Stomach (tissue), 9 donors: ENCODE data around the gene KLB. TPM values are rescaled to one million over a fixed set of nuclear protein-coding genes. Genes with fewer than 3 reads are reported as not detected.
"Not testable (repeated sequence)": the region's sequence is repeated elsewhere in the genome, so short reads cannot be mapped to it uniquely, and the experiment has no call there.

Experiments
- DNase-seq, 2 donors: peaks; one replicate each; pipeline versions ENCODE4 v3.0.0 to v3.0.0-alpha.2; 2013 to 2019
- H3K27ac ChIP-seq, 5 donors: fragments of 200-600 bp in 4 of 5; sonication (generic) in 4 of 5; one replicate each; pipeline ENCODE4 v1.5.1; 2013 to 2019; ENCODE audit warnings: mild to moderate bottlenecking in 1 of 5, moderate library complexity in 1 of 5
- H3K27me3 ChIP-seq, 3 donors: fragments of 200-600 bp; sonication (generic); one replicate each; pipeline ENCODE4 v1.5.1; 2017 to 2019; ENCODE audit warnings: mixed run types in 1 of 3
- H3K36me3 ChIP-seq, 4 donors: fragments of 200-600 bp; sonication (generic); 1 replicate in 3 of 4; 2 replicates in 1 of 4; pipeline ENCODE4 v1.5.1; 2016 to 2019
- H3K4me1 ChIP-seq, 4 donors: fragments of 200-600 bp; sonication (generic); one replicate each; pipeline ENCODE4 v1.5.1; 2016 to 2019
- H3K4me3 ChIP-seq, 4 donors: fragments of 200-600 bp; sonication (generic) in 3 of 4; one replicate each; pipeline ENCODE4 v1.5.1; 2016 to 2019; ENCODE audit warnings: mild to moderate bottlenecking in 1 of 4
- H3K9me3 ChIP-seq, 4 donors: fragments of 200-600 bp; sonication (generic); one replicate each; pipeline ENCODE4 v1.5.1; 2016 to 2019
- EP300 ChIP-seq: sonication (generic); formaldehyde crosslinking; IDR thresholded peaks from one replicate; pipeline ENCODE4 v1.6.1; 2017; ENCODE audit warnings: antibody characterized with exemption
- POLR2A ChIP-seq, 4 donors: fragments of 450-650 bp; IDR thresholded peaks; one replicate each; pipeline ENCODE4 v1.6.1; 2016; ENCODE audit warnings: antibody characterized with exemption in 4 of 4, control low read depth in 2 of 4, mild to moderate bottlenecking in 1 of 4, moderate library complexity in 1 of 4
- POLR2AphosphoS5 ChIP-seq, 3 donors: sonication (generic); formaldehyde crosslinking; IDR thresholded peaks; one replicate each; pipeline ENCODE4 v1.6.1; 2016; ENCODE audit warnings: antibody characterized with exemption in 3 of 3
- WGBS, 5 donors: extraction: QIAGEN DNeasy Blood & Tissue Kit in 3 of 5; methylation state at CpG; one replicate each; pipeline versions ENCODE4 v1.1.5 to v1.1.7; 2013 to 2018; 5-methylcytosine and 5-hydroxymethylcytosine counted together
- intact Hi-C: fragments of 100-400 bp; cut with DNase I; formaldehyde crosslinking; loops from one replicate; pipeline ENCODE4 v1.15.1; 2023; ENCODE audit warnings: low total_unique reads
- polyA plus RNA-seq, 3 donors: library from polyadenylated mRNA; stranded (reverse); fragments of 200-250 nt; gene quantifications; one replicate each; pipeline ENCODE4 v1.2.3, GENCODE V29; 2013
- total RNA-seq, 5 donors: library from RNA; depleted of rRNA; stranded (reverse); fragments of >200 nt; gene quantifications; one replicate each; pipeline versions ENCODE4 v1.1.0 to v1.2.3, GENCODE V29; 2014 to 2016
- TF ChIP-seq, protein P1 (sequence below), 7 experiments: fragments of 450-650 bp in 4 of 7; fragments of 200-600 bp in 3 of 7; sonication (generic) in 3 of 7; IDR thresholded peaks; one replicate each; pipeline ENCODE4 v1.5.1; 2016 to 2019; ENCODE audit warnings: antibody characterized with exemption in 7 of 7, control low read depth in 2 of 7, mild to moderate bottlenecking in 1 of 7
- donor health status: healthy with polysubstance abuse.
- donor health status: Bipolar disorder and iron deficiency.
- donor health status: healthy.

Gene KLB
- total and polyA plus RNA-seq, 8 donors, result 0.06 to 0.61 (median 0.14) TPM; not detected in 4

DNA sequence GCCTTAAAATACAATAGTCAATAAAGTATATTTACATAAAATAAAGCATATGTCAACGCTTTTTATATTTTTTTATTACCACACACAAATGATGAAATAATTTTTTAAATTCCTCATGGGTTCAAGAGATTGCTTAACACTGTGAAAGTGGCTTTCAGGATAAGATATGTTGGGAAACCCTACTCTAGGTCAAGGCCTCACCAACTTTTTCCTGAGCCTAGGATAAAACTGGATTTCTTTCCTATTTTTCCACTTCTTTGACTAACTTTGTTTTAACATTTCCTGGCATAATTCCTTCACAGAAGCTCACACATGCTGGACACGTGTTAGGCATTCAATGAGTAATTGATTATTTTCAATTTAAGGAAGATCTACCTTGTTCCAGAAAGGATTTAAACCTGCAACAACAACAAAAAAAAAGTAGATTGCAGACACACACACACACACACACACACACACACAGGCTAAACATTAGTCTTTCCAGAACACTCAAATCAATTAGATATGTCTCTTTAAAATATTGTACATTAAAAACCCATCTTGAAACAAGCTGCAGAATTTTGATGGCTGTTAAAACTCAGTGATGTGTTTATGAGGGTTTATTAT lies 9.1 kb downstream of the KLB start:
- Histone ChIP-seq H3K4me1 (no peaks in the 10 kb centered on the region), H3K27me3 (no peaks in the 10 kb centered on the region), H3K36me3 (no peaks in the 10 kb centered on the region), H3K27ac (no peak overlapping the region), H3K4me3 (no peak overlapping the region), H3K9me3 (no peaks in the 10 kb centered on the region)
- TF ChIP-seq EP300 (no peak), POLR2AphosphoS5 (IDR thresholded peaks at IDR 0.05) (no peak), POLR2A (IDR thresholded peaks at IDR 0.05) (no peak)
- TF ChIP-seq, protein P1, sequence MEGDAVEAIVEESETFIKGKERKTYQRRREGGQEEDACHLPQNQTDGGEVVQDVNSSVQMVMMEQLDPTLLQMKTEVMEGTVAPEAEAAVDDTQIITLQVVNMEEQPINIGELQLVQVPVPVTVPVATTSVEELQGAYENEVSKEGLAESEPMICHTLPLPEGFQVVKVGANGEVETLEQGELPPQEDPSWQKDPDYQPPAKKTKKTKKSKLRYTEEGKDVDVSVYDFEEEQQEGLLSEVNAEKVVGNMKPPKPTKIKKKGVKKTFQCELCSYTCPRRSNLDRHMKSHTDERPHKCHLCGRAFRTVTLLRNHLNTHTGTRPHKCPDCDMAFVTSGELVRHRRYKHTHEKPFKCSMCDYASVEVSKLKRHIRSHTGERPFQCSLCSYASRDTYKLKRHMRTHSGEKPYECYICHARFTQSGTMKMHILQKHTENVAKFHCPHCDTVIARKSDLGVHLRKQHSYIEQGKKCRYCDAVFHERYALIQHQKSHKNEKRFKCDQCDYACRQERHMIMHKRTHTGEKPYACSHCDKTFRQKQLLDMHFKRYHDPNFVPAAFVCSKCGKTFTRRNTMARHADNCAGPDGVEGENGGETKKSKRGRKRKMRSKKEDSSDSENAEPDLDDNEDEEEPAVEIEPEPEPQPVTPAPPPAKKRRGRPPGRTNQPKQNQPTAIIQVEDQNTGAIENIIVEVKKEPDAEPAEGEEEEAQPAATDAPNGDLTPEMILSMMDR (IDR thresholded peaks at IDR 0.05), result no peak
- 36 to 63% (median 42%) methylated on average over 2 of the region's 2 CpGs for WGBS, 5 donors
- DNase-seq, result no peak
- intact Hi-C loops, result no loop called here

DNA sequence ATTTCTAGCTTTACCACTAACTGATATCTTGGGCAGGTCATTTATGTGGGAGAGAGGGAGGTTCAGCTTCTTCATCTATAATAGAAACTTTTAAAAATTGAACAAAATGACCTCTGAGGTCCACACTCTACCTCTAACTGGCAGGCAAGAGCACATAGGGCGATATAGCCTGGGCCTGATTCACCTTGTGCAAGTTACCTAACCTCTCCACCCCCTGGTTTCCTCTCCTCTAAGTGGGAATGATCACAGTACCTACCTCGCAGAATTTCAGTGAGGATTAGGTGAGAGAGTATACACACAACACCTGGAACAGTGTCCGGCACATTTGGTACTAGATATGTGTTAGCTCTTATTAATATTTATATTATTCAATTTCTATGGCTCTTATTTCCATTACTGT lies 15.5 kb downstream of the KLB start:
- 84 to 94% (median 86%) methylated on average over 3 of the region's 3 CpGs for WGBS, 5 donors
- intact Hi-C loops, result no loop called here
- H3K27ac ChIP-seq, result no peak overlapping the region

DNA sequence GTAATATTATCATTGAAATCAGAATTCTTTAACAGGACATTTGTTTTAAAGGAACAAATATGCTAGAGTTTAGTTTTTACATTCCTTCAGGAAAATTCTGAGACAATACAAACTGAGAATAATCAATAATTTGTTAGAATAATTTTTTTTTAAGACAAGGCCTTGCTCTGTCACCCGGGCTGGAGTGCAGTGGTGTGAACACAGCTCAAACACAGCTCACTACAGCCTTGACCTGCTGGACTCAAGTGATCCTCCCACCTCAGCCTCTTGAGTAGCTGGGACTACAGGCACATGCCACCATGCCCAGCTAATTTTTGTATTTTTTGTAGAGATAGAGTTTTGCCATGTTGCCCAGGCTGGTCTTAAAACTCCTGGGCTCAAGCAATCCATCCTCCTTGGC lies 18.6 kb downstream of the KLB start:
- H3K36me3 ChIP-seq, DNase-seq, intact Hi-C loops, H3K27me3 ChIP-seq, H3K4me3 ChIP-seq, H3K9me3 ChIP-seq, H3K4me1 ChIP-seq, H3K27ac ChIP-seq: not testable (repeated sequence)
- WGBS, 5 donors, result 86 to 89% (median 88%) methylated on average over 1 of the region's 1 CpG

More for the DNA sequence above, 15.5 kb downstream of the KLB start:
- H3K4me1 ChIP-seq, result no peaks in the 10 kb centered on the region
- TF ChIP-seq, protein P1 (IDR thresholded peaks at IDR 0.05), result no peak
- TF ChIP-seq POLR2A (IDR thresholded peaks at IDR 0.05) (no peak), POLR2AphosphoS5 (IDR thresholded peaks at IDR 0.05) (no peak), EP300 (no peak)
- no peaks in the 10 kb centered on the region for H3K9me3 ChIP-seq
- no peak overlapping the region for H3K4me3 ChIP-seq
- no peak for DNase-seq
- H3K36me3 ChIP-seq, result no peaks in the 10 kb centered on the region
- H3K27me3 ChIP-seq, result no peaks in the 10 kb centered on the region

DNA sequence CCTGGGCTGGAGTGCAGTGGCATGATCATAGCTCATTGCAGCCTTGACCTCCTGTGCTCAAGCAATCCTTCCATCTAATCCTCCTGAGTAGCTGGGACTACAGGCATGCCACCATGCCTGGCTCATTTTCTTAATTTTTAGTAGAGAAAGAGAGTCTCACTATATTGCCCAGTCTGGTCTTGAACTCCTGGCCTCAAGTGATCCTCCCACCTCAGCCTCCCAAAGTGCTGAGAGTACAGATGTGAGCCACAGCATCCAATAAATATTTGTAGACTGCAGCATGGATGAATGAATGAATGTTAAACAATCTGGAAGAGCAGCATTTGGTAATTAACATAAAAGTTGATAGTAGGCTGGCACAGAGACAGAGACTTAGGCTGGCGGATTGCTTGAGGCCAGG lies 20.0 kb downstream of the KLB start:
- Histone ChIP-seq H3K27me3 (no peaks in the 10 kb centered on the region), H3K4me3 (no peak overlapping the region), H3K27ac (no peak overlapping the region), H3K4me1 (no peaks in the 10 kb centered on the region), H3K36me3 (no peaks in the 10 kb centered on the region), H3K9me3 (no peaks in the 10 kb centered on the region)
- intact Hi-C loops, result no loop called here
- WGBS, 5 donors, result 91 to 100% (median 97%) methylated on average over 1 of the region's 1 CpG
- no peak for TF ChIP-seq POLR2A (IDR thresholded peaks at IDR 0.05)
- TF ChIP-seq POLR2AphosphoS5 (IDR thresholded peaks at IDR 0.05), result no peak
- no peak for TF ChIP-seq EP300
- TF ChIP-seq, protein P1 (IDR thresholded peaks at IDR 0.05), result no peak
- DNase-seq, result no peak

DNA sequence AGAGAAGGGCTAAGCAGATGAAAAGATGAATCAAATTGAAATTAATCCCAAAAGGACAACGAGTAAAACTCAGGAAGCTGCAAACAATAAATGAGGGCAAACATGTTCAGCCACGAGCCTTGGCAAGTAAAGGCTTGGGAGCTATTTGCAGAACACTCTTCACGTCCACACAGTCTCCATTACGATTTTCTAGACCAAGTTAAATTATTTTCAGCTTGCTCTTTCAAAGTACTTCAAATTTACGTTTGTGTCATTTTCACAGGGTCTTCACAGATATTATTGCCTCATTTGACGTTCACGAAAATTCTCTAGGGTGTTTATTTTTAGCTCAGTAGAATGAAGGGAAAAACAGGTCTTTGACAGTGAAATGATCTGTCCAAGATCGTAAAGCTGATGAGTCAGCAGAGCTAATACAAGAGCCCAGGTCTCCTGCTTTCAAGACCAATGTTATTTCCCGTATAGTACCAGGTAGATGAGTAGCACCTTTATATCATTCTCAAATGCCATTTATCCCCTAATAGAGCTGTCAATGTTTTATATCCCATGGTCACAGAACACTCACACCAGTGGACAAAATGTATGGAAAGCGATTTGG lies 20.9 kb downstream of the KLB start:
- intact Hi-C loops, result no loop called here
- WGBS, 5 donors, result 69 to 81% (median 80%) methylated on average over 10 of the region's 10 CpGs
- TF ChIP-seq POLR2AphosphoS5 (IDR thresholded peaks at IDR 0.05), result no peak
- TF ChIP-seq, protein P1 (IDR thresholded peaks at IDR 0.05), result no peak
- TF ChIP-seq POLR2A (IDR thresholded peaks at IDR 0.05), result no peak
- TF ChIP-seq EP300, result no peak
- no peaks in the 10 kb centered on the region for H3K9me3 ChIP-seq
- no peaks in the 10 kb centered on the region for H3K27me3 ChIP-seq
- no peak overlapping the region for H3K27ac ChIP-seq
- no peaks in the 10 kb centered on the region for H3K36me3 ChIP-seq
- no peaks in the 10 kb centered on the region for H3K4me1 ChIP-seq
- no peak for DNase-seq
- H3K4me3 ChIP-seq, result no peak overlapping the region
